Measurements from ENCODE around the gene MAFB.

The MAFB gene

DNA sequence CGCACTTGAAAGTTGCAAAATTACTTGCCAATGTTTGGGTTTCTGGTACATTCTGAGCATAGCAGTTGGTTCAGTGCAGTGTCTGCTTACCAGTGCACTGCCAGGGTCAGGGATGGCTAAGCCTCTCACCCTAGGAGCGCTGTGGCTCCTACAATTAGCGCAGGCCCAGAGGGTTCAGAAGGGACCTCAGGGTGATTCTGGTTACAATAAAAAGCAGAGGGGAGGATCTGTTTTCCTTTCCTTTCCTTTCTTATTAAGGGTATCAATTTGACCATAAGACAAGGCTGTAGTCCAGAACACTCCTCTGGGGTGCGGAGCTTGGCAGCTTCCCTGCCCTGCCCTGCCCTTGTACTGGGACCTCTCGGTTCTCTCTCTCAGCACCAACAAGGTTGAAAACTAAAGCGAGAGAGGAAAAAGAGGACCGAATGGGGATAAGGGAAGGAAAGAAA lies 2.6 kb downstream of the MAFB start:
- DNase-seq (ENCODE audit: low spot score): no peak
- TF ChIP-seq, protein P1, sequence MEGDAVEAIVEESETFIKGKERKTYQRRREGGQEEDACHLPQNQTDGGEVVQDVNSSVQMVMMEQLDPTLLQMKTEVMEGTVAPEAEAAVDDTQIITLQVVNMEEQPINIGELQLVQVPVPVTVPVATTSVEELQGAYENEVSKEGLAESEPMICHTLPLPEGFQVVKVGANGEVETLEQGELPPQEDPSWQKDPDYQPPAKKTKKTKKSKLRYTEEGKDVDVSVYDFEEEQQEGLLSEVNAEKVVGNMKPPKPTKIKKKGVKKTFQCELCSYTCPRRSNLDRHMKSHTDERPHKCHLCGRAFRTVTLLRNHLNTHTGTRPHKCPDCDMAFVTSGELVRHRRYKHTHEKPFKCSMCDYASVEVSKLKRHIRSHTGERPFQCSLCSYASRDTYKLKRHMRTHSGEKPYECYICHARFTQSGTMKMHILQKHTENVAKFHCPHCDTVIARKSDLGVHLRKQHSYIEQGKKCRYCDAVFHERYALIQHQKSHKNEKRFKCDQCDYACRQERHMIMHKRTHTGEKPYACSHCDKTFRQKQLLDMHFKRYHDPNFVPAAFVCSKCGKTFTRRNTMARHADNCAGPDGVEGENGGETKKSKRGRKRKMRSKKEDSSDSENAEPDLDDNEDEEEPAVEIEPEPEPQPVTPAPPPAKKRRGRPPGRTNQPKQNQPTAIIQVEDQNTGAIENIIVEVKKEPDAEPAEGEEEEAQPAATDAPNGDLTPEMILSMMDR (IDR thresholded peaks at IDR 0.05; ENCODE audit: extremely low read depth, missing control alignments): no peak

DNA sequence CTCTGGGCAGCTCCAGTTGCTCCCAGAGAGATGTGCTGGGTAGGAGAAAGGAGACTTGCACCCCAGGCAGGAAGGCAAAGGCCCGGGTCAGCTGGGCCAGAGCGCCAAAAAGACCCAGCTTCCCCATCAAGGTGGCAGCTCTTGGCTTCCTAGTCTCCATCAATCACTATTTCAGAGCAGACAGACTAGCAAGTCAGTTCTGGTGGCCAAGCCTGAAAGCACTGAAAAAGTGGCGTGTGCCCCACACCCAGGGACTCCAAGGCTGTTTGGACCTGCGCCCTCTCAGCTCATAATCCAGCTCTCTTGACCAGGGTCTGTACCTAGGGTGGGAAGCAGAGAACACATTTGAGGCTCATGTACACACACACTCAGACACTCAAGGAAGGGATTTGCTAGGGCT lies 3.7 kb downstream of the MAFB start:
- DNase-seq (ENCODE audit: low spot score): no peak
- TF ChIP-seq, protein P1 (IDR thresholded peaks at IDR 0.05; ENCODE audit: extremely low read depth, missing control alignments): no peak

DNA sequence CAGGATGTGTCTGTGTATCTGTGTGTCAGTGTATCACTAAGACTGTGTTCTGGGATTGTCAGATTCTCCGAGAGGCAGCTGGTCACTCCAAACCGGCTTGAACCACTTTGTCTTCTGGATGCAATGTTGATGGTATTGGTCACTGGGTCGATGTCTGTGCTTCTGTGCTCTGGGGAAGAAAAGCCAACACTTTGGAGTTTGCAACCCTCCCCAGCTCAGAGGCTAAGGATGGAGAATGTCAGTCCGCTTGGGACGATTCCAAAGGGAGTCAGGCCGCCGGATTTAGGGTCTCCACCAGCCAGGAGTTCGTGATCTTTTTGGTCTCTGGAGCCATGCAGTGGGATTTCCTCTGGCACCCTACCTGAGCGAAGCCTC lies 5.2 kb downstream of the MAFB start:
- no peak for DNase-seq (ENCODE audit: low spot score)
- TF ChIP-seq, protein P1 (IDR thresholded peaks at IDR 0.05; ENCODE audit: extremely low read depth, missing control alignments): no peak

DNA sequence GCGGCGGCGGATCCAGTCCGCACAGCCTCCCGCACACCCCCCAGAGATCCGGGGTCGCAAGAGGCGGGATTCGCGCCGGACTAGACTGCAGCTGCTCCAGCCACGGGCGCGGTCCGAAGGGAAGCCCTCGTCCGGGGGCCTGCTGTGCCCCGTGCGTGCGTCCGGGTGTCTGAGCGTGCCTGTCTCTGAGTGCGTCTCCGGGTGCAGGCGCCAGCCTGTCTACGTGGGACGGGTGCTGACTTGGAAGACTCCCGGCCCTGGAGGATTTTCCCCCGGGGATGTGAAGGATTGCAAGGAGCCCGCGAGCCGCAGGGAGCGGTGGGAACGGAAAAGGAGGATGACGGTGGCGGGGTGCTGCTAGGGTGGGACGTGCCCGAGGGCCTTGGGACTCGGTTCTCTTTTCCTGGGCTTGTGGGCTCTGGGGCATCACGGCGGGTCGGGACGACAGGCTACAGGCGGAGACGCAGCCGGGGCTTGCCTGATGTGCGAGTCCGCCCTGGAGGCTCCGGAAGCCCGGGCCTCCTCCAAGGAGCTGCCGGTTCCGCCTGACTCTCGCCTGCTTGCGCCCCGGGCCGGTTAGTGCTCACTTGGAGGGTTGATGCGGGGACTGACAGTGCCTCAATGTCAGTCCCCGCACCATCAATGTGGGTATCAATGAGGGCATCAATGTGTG lies 5.7 kb downstream of the MAFB start:
- TF ChIP-seq, protein P1 (IDR thresholded peaks at IDR 0.05; ENCODE audit: extremely low read depth, missing control alignments): no peak
- DNase-seq (ENCODE audit: low spot score): no peak

DNA sequence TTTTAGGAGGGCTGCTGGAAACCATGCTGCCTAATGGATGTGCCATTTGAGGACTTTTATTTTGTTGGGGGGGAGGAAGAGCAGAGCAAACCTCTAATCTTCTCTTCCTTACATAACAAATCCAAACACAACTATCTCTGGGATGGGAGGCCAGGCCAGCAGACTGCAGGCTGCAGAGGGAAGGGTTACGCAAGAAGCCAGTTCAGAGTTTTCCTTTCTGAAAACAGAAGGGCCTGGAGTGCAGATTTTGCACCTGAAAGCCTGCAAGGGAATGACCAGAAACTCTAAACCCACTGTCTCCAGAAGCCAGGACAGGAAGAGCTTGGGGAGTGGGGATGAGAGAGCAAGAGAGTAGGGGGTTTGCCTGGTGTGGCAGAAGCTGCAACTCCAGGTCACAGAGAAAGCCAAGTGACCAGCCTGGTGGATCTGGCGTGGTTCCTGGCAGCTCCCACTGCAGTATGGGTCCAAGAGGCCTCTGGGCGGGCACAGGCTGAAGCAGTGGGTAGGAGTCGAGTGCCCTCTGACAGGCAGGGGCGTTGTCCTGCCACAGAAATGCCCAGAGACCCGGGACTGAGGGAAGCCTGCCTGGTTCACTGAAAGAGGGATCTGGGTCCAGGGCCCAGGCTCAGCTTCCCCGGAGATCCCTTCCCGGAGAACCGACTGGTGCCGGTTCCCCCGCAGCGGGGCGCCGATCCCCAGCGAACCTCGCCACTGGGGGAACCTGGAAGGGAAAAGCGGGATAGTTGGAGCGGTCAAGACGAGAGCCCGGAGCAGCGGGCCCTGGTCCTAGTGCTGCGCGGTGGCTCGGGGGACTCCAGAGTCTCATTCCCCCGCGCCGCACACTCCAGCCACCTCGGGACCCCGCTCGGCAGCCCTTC lies 6.7 kb downstream of the MAFB start:
- TF ChIP-seq, protein P1 (IDR thresholded peaks at IDR 0.05; ENCODE audit: extremely low read depth, missing control alignments): no peak
- no peak for DNase-seq (ENCODE audit: low spot score)

DNA sequence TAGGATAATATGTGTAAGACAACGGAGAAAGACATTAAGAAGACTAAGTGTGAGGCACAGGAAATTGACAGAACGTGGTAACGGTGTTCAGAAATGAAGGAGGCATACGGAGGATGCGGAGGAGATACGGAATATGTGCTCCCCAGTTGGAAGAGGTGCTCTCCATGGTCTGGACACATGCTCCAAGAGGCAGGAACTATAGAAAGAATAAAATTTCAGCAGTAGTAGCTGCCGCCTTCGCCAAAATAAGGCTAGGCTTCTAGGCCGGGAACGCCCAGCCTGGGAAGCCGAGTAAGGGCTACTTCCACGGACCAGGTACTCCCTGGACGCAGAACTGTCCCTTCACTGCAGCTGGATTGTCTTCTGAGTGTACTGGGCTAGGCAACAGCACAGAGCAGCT lies 7.4 kb downstream of the MAFB start:
- DNase-seq (ENCODE audit: low spot score): no peak
- TF ChIP-seq, protein P1 (IDR thresholded peaks at IDR 0.05; ENCODE audit: extremely low read depth, missing control alignments): no peak

DNA sequence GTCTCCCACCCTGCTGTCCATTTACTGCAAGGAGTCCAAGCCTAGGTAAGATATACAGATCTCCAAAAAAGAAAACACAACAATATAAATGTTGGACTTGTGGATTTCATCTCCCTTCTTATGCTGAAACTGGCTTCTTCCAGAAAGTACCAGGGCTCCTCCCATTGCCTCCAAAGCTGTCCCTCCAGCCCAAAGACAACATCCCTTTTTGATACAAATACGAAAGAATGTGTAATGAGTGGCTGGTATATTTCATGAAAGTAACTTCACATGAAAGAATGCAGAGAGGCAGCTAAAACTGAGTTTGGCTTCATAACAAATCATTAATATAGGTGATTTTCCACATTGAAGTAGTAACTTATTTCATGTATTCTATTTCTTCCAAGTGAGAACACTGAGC lies 7.9 kb downstream of the MAFB start:
- no peak for DNase-seq (ENCODE audit: low spot score)
- TF ChIP-seq, protein P1 (IDR thresholded peaks at IDR 0.05; ENCODE audit: extremely low read depth, missing control alignments): no peak
